ENCODE data around the gene EML1. TPM values are rescaled to one million over a fixed set of nuclear protein-coding genes. Genes with fewer than 3 reads are reported as not detected.

The EML1 gene
- total RNA-seq, 1 experiment from 2014 or later = 2.5 TPM

GRCh38 chr14:99916091-99916383, 122.8 kb downstream of the EML1 start:
- H3K36me3 Mint-ChIP-seq (ENCODE audit: insufficient read depth, unreplicated experiment) = no peaks in the 10 kb centered on the region
- intact Hi-C loops (cut with micrococcal nuclease; ENCODE audit: unreplicated experiment) = no loop called here
- H3K4me1 Mint-ChIP-seq (ENCODE audit: low read depth, unreplicated experiment) = no peaks in the 10 kb centered on the region
- no peak overlapping the region for H3K27ac Mint-ChIP-seq (ENCODE audit: unreplicated experiment)
- H3K9me3 Mint-ChIP-seq (ENCODE audit: low read depth, unreplicated experiment) = no peaks in the 10 kb centered on the region
- CTCF ChIA-PET = interaction anchor here (1.0 kb wide), 1 partner anchor 11 kb away, joined by 3 read pairs; no protein-coding TSS in a partner anchor
- no TSS peak for BruUV-seq (replicated peaks)
- H3K27me3 Mint-ChIP-seq (ENCODE audit: unreplicated experiment) = peaks cover 11% of the 10 kb centered on the region
- H3K4me3 Mint-ChIP-seq (ENCODE audit: low read depth, unreplicated experiment) = no peak overlapping the region
- TF ChIP-seq CTCF (IDR thresholded peaks at IDR 0.05; ENCODE audit: unreplicated experiment) = no peak
- no peak for DNase-seq

DNA sequence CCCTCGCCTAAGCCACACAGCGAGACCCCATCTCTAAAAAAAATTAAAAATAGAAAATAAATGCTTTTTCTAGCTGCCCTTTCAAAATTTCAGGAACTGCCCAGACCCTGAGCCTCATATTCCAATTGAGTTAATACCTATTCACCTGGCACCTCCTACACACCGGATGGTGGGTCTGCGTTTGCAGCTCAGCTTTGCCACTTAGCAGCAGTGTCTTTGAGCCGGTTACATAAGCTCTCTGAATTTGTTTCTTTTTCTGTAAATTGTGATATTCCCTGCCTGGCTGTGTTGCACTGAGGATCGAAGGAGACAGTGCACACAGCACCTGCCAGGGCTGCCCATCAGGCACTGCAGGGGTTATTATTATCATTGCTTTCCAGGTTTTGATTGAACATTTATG, 125.6 kb downstream of the EML1 start:
- TF ChIP-seq CTCF (IDR thresholded peaks at IDR 0.05; ENCODE audit: unreplicated experiment) = no peak
- BruUV-seq (replicated peaks) = no TSS peak
- intact Hi-C loops (cut with micrococcal nuclease; ENCODE audit: unreplicated experiment) = no loop called here
- CTCF ChIA-PET = no interaction called here
- H3K27me3 Mint-ChIP-seq (ENCODE audit: unreplicated experiment) = peaks cover 11% of the 10 kb centered on the region
- no peaks in the 10 kb centered on the region for H3K36me3 Mint-ChIP-seq (ENCODE audit: insufficient read depth, unreplicated experiment)
- DNase-seq = no peak
- no peak overlapping the region for H3K4me3 Mint-ChIP-seq (ENCODE audit: low read depth, unreplicated experiment)
- no peaks in the 10 kb centered on the region for H3K4me1 Mint-ChIP-seq (ENCODE audit: low read depth, unreplicated experiment)
- H3K27ac Mint-ChIP-seq (ENCODE audit: unreplicated experiment) = no peak overlapping the region
- H3K9me3 Mint-ChIP-seq (ENCODE audit: low read depth, unreplicated experiment) = no peaks in the 10 kb centered on the region

- DNase-seq = no peak
- CTCF ChIA-PET = no interaction called here
Measured at GRCh38 chr14:99921425-99921824, 128.2 kb downstream of the EML1 start.

DNA sequence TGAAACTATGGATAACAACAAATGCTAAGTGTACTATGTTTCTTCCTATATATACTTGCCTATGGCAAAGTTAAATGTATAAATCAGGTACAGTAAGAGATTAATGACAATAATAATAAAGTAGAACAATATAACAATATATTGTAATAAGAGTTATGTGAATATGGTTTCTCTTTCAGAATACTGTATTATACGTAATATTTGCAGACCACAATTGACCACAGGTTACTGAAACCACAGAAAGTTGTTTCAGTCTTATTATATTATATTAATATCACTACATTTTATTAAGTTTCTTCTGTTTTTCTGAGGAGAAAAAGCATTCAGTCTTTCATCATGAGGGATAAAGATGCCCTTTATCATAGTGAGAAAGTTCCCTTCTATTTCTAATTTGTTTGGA, 131.2 kb downstream of the EML1 start:
- CTCF ChIA-PET = no interaction called here
- Mint-ChIP-seq H3K9me3 (ENCODE audit: low read depth, unreplicated experiment) (peaks cover 4% of the 10 kb centered on the region), H3K4me1 (ENCODE audit: low read depth, unreplicated experiment) (no peaks in the 10 kb centered on the region), H3K27me3 (ENCODE audit: unreplicated experiment) (peaks cover 11% of the 10 kb centered on the region), H3K27ac (ENCODE audit: unreplicated experiment) (no peak overlapping the region), H3K4me3 (ENCODE audit: low read depth, unreplicated experiment) (no peak overlapping the region), H3K36me3 (ENCODE audit: insufficient read depth, unreplicated experiment) (no peaks in the 10 kb centered on the region)
- no peak for TF ChIP-seq CTCF (IDR thresholded peaks at IDR 0.05; ENCODE audit: unreplicated experiment)
- BruUV-seq (replicated peaks) = no TSS peak
- no peak for DNase-seq
- intact Hi-C loops (cut with micrococcal nuclease; ENCODE audit: unreplicated experiment) = no loop called here

More at GRCh38 chr14:99921425-99921824, 128.2 kb downstream of the EML1 start:
- no peaks in the 10 kb centered on the region for H3K36me3 Mint-ChIP-seq (ENCODE audit: insufficient read depth, unreplicated experiment)
- TF ChIP-seq CTCF (IDR thresholded peaks at IDR 0.05; ENCODE audit: unreplicated experiment) = no peak
- peaks cover 11% of the 10 kb centered on the region for H3K27me3 Mint-ChIP-seq (ENCODE audit: unreplicated experiment)
- no peaks in the 10 kb centered on the region for H3K9me3 Mint-ChIP-seq (ENCODE audit: low read depth, unreplicated experiment)
- intact Hi-C loops (cut with micrococcal nuclease; ENCODE audit: unreplicated experiment) = no loop called here
- no TSS peak for BruUV-seq (replicated peaks)
- H3K4me3 Mint-ChIP-seq (ENCODE audit: low read depth, unreplicated experiment) = no peak overlapping the region
- no peaks in the 10 kb centered on the region for H3K4me1 Mint-ChIP-seq (ENCODE audit: low read depth, unreplicated experiment)
- H3K27ac Mint-ChIP-seq (ENCODE audit: unreplicated experiment) = no peak overlapping the region

DNA sequence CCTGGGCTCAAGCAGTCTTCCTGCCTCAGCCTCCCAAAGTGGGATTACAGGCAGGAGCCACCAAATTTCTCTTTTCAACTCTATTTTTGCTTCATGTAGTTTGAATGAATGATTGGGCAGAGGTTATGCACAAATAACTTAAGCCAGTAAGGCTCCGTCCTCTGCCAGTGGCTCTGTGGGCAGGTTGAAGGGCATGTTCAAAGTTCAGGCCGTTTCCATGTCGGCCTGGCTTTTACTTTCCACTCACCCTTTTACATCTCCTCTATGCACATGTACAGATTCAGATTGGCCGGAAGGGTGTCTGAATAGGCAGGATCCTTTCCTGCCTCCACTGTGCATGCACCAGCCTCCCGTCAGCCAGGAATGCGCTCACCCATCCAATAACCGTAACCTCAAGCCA, 132.3 kb downstream of the EML1 start:
- no peaks in the 10 kb centered on the region for H3K4me1 Mint-ChIP-seq (ENCODE audit: low read depth, unreplicated experiment)
- no peak for DNase-seq
- peaks cover 4% of the 10 kb centered on the region for H3K9me3 Mint-ChIP-seq (ENCODE audit: low read depth, unreplicated experiment)
- H3K27ac Mint-ChIP-seq (ENCODE audit: unreplicated experiment) = no peak overlapping the region
- H3K36me3 Mint-ChIP-seq (ENCODE audit: insufficient read depth, unreplicated experiment) = no peaks in the 10 kb centered on the region
- BruUV-seq (replicated peaks) = no TSS peak
- CTCF ChIA-PET = no interaction called here
- TF ChIP-seq CTCF (IDR thresholded peaks at IDR 0.05; ENCODE audit: unreplicated experiment) = no peak
- no peak overlapping the region for H3K4me3 Mint-ChIP-seq (ENCODE audit: low read depth, unreplicated experiment)
- H3K27me3 Mint-ChIP-seq (ENCODE audit: unreplicated experiment) = peaks cover 3% of the 10 kb centered on the region
- intact Hi-C loops (cut with micrococcal nuclease; ENCODE audit: unreplicated experiment) = no loop called here

Measured in Calu3 (cell line).